BE2C (cell line): Measurements from ENCODE around the gene GMPS.

Source experiments
- DNase-seq: peaks from one replicate; pipeline ENCODE4 v3.0.0-alpha.2; 2020
- H3K27me3 ChIP-seq: fragments of 250-450 bp; sonication (Bioruptor Pico); 2 replicates; pipeline ENCODE4 v1.5.1; 2020; ENCODE audit warnings: mild to moderate bottlenecking
- H3K36me3 ChIP-seq: fragments of 250-450 bp; sonication (Bioruptor Pico); 2 replicates; pipeline ENCODE4 v1.5.1; 2020; ENCODE audit warnings: mild to moderate bottlenecking
- H3K4me1 ChIP-seq: fragments of 250-450 bp; sonication (Bioruptor Pico); 2 replicates; pipeline ENCODE4 v1.5.1; 2020
- H3K4me3 ChIP-seq: 2 replicates; pipeline ENCODE4 v1.5.1; 2011; ENCODE audit warnings: low read depth, low read length
- H3K9me3 ChIP-seq: fragments of 250-450 bp; sonication (Bioruptor Pico); 2 replicates; pipeline ENCODE4 v1.5.1; 2020
- CTCF ChIP-seq: IDR thresholded peaks from 2 replicates; pipeline ENCODE4 v1.5.1; 2012; ENCODE audit warnings: mild to moderate bottlenecking, low read depth, low read length

The GMPS gene

GRCh38 chr3:155908086-155908485 lies 37.6 kb downstream of the GMPS start:
- Histone ChIP-seq H3K27me3 (no peaks in the 10 kb centered on the region), H3K4me1 (no peaks in the 10 kb centered on the region), H3K36me3 (peaks cover 59% of the 10 kb centered on the region), H3K4me3 (no peak overlapping the region), H3K9me3 (no peaks in the 10 kb centered on the region)
- TF ChIP-seq CTCF = no peak
- no peak for DNase-seq

- H3K27me3 ChIP-seq = no peaks in the 10 kb centered on the region
- no peak overlapping the region for H3K4me3 ChIP-seq
- DNase-seq = no peak
- no peaks in the 10 kb centered on the region for H3K4me1 ChIP-seq
- H3K9me3 ChIP-seq = no peaks in the 10 kb centered on the region
- no peak for TF ChIP-seq CTCF
- peaks cover 57% of the 10 kb centered on the region for H3K36me3 ChIP-seq
These were observed 38.2 kb downstream of the GMPS start for GRCh38 chr3:155908605-155909004.

- Histone ChIP-seq H3K27me3 (no peaks in the 10 kb centered on the region), H3K9me3 (no peaks in the 10 kb centered on the region), H3K4me3 (no peak overlapping the region), H3K36me3 (peaks cover 68% of the 10 kb centered on the region), H3K4me1 (no peaks in the 10 kb centered on the region)
- TF ChIP-seq CTCF = no peak
- no peak for DNase-seq
These were observed 41.6 kb downstream of the GMPS start for GRCh38 chr3:155912090-155912489.

GRCh38 chr3:155912579-155913190 lies 42.2 kb downstream of the GMPS start:
- Histone ChIP-seq H3K36me3 (peaks cover 74% of the 10 kb centered on the region), H3K9me3 (no peaks in the 10 kb centered on the region), H3K27me3 (no peaks in the 10 kb centered on the region), H3K4me1 (no peaks in the 10 kb centered on the region), H3K4me3 (no peak overlapping the region)
- no peak for DNase-seq
- no peak for TF ChIP-seq CTCF

GRCh38 chr3:155917781-155918180 lies 47.3 kb downstream of the GMPS start:
- no peak for TF ChIP-seq CTCF
- Histone ChIP-seq H3K36me3 (peaks cover 74% of the 10 kb centered on the region), H3K4me1 (no peaks in the 10 kb centered on the region), H3K27me3 (no peaks in the 10 kb centered on the region), H3K9me3 (no peaks in the 10 kb centered on the region), H3K4me3 (no peak overlapping the region)
- DNase-seq = no peak

GRCh38 chr3:155919728-155920127 lies 49.3 kb downstream of the GMPS start:
- no peak for DNase-seq
- Histone ChIP-seq H3K4me1 (no peaks in the 10 kb centered on the region), H3K27me3 (no peaks in the 10 kb centered on the region), H3K4me3 (no peak overlapping the region), H3K9me3 (no peaks in the 10 kb centered on the region), H3K36me3 (peaks cover 80% of the 10 kb centered on the region)
- TF ChIP-seq CTCF = no peak
